Renal cortical epithelial cell (primary cell): ENCODE measurements around the gene SLIT1. TPM values are rescaled to one million over a fixed set of nuclear protein-coding genes. Genes with fewer than 3 reads are reported as not detected.
A peak's percentile ranks its signal among the peaks of the same experiment; 100 is the strongest.
"Not testable (repeated sequence)": the region's sequence is repeated elsewhere in the genome, so short reads cannot be mapped to it uniquely, and the experiment has no call there.

Experiments
- DNase-seq: peaks from one replicate; pipeline ENCODE4 v3.0.0-alpha.2; 2011; ENCODE audit warnings: low read depth
- total RNA-seq: library from RNA; depleted of rRNA; stranded (reverse); fragments of >200 nt; gene quantifications from 2 replicates; pipeline ENCODE4 v1.2.3, GENCODE V29; 2014

The SLIT1 gene
- total RNA-seq, 1 donor from 2014 or later, result under 0.01 TPM

- DNase-seq, result no peak
Observed at GRCh38 chr10:97046456-97047082, 139.2 kb downstream of the SLIT1 start.

- no peak for DNase-seq
Observed at GRCh38 chr10:97043563-97043855, 142.2 kb downstream of the SLIT1 start.

- DNase-seq, result no peak
Observed at GRCh38 chr10:97042716-97043562, 142.8 kb downstream of the SLIT1 start.

- no peak for DNase-seq
Observed at GRCh38 chr10:97042081-97042480, 143.7 kb downstream of the SLIT1 start.

DNA sequence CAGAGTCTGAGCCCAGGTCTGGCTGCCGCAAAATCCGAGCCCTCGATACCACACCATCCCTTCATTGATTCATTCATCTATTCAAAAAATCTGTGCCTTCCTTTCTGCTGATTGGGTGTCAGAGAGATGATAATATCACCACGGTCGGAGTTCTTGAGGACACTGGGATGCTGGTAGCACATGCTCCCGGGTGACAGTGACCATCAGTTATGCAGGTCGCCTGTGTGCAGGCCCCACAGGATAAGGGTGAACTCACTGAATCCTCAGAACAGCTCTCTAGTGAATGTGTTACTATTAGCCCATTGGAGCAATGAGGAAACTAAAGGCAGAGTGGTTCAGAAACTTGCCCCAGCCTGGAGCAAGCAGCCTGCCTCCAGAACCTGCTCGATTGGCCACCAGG is 145.1 kb downstream of the SLIT1 start:
- no peak for DNase-seq

- DNase-seq, result no peak
Observed at GRCh38 chr10:97040248-97040584, 145.5 kb downstream of the SLIT1 start.

DNA sequence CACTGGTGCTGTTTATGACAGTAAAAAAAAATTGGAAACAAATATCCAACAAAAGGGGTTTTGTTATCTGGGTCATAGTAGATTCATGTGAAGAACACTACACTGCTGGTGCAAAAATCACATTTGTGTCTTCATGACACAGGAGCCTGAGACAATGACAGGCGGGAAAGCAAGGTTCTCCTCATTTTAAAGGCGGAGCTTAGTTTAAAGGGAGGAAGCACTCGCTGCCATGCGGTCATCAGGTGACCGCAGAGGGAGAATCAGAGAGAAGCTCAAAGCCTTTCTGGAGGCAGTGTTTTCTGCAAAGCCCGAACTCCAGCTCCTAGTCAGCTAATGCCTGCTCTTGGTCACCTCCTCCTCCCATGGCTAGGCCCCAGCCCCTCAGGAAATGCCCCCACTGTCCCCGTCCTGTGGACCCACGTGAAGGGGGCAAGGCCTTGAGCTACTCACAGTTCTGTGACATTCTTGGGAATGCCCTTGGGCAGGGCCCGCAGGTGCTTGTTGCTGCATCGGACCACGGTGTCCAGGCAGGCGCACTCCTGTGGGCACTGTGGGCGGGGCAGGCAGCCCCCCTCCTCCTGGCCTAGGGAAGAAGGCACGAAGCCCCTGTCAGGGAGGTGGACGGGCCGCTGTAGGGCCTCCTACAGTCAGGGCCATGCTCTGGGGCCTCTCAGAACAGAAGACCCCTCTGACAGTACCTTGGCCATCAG is 146.1 kb downstream of the SLIT1 start:
- no peak for DNase-seq

DNA sequence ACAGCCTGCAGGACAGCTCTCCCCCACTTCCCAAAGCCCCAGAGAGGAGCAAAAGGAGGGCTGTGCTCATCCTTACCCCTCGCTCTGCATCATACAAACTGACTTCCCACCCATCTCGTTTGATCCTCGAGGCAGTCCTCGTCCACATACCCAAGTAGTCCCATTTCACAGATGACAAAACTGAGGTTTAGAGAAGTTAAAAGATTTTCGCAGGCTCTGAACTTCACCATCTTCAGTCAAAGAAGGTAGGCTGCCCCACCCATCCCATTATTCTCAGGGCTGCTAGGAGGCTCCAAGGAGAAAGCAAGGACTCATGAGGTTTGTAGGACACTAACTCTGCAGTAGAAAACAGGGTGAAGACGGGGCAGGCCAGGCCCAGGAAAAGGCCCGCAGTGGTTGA is 147.1 kb downstream of the SLIT1 start:
- DNase-seq, result no peak

DNA sequence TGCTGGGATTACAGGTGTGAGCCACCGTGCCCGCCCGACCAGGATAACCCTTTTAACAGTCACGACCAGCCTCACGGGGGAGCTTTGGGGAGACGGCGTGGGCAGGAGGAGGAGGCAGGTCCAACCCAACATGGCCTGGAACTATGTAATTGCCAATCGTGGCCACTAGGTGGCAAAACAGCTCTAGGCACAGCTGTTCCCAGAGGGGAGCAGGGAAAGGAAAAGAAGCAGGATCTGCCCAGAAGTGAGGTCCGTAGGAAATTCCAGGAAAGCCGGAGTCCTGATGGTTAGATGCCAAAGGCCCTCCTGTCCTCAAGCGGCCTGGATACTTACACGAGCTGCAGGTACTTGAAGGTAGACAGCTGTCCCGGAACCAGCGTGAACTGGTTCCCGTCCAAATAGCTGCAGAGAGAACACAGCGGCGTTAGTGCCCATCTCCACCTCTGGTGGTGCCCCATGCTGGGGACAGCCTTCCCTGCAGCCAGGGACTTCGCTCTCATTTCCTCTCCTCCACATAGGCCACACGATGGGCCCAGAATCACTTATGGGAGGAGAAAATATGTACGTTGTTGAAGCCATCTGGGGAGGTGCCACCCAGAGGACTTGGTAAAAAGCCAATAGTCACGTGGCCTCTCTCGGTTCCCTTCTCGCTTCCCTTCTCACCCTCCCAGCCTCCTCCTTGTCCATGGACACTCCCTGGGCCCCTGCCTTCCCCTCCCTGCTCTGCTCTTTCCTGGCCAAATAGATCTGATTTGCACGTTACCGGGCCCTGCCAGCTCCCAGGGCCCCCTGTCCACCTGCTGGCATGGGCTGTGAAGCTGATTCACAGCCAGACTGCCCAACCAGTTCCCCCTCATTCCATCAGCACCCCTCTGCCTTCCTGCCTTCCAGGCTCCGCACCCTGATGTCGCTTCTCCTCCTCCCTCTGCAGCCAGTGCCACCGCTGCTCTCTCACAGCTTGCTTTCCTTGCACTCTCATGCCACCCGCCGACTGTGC is 148.1 kb downstream of the SLIT1 start:
- DNase-seq, result peak; percentile 64

GRCh38 chr10:97034958-97035769 is 150.6 kb downstream of the SLIT1 start:
- DNase-seq, result no peak

DNA sequence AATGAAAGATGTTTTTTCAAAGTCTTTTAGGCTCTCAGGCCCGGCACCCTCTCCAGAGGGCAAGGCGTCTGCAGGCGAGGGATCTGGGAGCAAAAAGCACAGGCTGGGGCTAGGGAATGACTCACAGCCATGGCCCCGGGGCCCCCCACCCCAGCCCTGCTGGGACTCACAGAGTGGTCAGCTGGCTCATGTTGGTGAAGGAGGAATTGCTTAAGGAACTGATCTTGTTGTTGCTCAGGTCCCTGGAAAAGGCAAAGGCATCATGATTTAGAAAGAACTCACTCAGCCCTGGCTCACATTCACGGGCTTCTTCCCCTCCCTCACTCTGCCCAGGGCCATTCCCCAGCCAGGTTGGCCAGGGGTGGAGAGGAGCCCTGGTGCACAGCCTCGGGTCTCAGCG is 151.5 kb downstream of the SLIT1 start:
- no peak for DNase-seq

GRCh38 chr10:97033841-97034240 is 151.9 kb downstream of the SLIT1 start:
- not testable (repeated sequence) for DNase-seq

DNA sequence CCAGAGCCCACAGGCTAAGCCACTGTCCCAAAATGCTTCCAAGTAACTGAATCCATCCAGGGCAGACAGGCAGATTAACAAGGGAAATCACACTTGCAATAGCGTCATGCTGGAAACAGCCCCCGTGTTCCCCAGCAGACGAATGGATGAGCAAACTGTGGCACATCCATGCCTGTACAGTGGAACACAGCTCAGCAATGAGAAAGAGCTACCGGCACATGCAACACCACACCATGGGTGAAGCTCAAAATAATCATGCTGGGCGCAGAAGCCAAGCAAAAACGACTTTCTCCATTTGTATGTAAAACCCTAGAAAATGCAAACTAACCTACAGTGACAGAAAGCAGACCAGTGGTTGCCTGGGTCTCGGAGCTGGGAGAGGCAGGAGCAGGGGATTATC is 153.1 kb downstream of the SLIT1 start:
- DNase-seq, result no peak

- DNase-seq, result no peak
Observed at GRCh38 chr10:97031459-97031858, 154.3 kb downstream of the SLIT1 start.

DNA sequence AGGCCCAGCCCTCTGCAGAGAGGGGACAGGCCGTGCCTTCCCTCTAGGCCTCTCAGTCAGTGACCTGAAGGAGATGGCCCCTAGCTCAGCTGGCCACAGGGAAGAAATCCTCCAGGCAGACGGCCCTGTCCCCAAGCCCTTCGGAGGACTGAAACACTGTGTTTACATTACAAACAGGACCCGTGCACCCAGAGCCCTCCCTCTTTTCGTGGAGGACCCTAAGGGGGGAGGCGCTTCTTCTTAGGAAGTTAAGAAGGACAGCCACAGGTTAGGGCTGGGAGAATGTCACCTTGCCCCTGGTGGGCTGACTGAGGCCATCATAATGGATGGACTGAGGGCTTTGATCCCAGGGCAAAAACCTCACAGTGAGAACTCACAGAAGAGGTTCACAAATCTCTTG is 154.9 kb downstream of the SLIT1 start:
- DNase-seq, result no peak

GRCh38 chr10:97029271-97029670 is 156.5 kb downstream of the SLIT1 start:
- no peak for DNase-seq

GRCh38 chr10:97028832-97029178 is 157.0 kb downstream of the SLIT1 start:
- no peak for DNase-seq

GRCh38 chr10:97028126-97028831 is 157.5 kb downstream of the SLIT1 start:
- peak; percentile 63 for DNase-seq

- DNase-seq, result peak; percentile 49
Observed at GRCh38 chr10:97025613-97026242, 160.0 kb downstream of the SLIT1 start.
